Fibroblast of gingiva (primary cell): ENCODE measurements around the gene ARGLU1.
"Not testable (repeated sequence)": the region's sequence is repeated elsewhere in the genome, so short reads cannot be mapped to it uniquely, and the experiment has no call there.

Experiments
- DNase-seq: peaks from one replicate; pipeline ENCODE4 v3.0.0-alpha.2; 2011; ENCODE audit warnings: low read depth

The ARGLU1 gene, protein sequence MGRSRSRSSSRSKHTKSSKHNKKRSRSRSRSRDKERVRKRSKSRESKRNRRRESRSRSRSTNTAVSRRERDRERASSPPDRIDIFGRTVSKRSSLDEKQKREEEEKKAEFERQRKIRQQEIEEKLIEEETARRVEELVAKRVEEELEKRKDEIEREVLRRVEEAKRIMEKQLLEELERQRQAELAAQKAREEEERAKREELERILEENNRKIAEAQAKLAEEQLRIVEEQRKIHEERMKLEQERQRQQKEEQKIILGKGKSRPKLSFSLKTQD

GRCh38 chr13:106567474-106568298 lies at the start of gene ARGLU1:
TSS of gene ARGLU1 (minus strand) at chr13:106568137. CDS start at chr13:106567919, 218 bp downstream.
- DNase-seq, result peak; percentile 90

DNA sequence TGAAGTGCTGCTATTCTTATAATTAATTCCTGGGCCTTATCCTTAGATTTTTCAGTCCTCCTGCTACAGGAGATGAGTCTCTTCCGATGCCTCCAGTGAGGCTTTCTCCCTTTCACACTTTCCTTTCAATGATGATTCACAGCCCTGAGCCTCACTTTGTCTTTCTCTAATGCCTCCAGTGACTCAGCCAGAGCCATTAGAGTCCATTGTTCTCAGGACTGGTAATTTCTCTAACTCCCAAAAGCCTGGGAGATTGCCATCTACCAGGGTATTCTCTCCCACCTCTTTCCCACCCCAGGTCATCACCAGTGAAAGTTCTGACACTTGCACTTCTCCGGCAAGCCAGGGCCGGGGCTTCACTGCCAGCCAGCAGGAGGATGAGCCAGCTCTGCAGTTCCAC lies 49.6 kb upstream of the ARGLU1 start:
- DNase-seq, result no peak

DNA sequence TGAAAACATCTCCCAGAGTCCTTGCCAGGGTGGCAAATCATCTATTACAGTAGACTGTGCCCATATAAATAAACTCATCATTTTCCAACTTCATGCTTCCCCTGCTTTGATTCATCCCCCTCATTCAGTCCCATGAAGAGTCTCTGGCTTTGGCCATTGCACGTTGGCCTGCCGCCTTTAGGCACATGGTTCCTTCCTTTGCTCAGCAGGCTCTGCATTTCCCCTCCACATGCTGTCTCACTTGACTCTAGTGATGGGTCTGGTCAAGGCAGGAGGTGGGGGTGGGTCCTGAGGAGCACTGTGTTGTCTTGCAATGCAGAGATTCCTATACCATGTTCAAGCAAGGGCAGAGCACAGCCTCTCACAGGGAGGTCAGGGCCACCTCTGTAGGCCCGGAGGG lies 48.8 kb upstream of the ARGLU1 start:
- DNase-seq, result no peak

DNA sequence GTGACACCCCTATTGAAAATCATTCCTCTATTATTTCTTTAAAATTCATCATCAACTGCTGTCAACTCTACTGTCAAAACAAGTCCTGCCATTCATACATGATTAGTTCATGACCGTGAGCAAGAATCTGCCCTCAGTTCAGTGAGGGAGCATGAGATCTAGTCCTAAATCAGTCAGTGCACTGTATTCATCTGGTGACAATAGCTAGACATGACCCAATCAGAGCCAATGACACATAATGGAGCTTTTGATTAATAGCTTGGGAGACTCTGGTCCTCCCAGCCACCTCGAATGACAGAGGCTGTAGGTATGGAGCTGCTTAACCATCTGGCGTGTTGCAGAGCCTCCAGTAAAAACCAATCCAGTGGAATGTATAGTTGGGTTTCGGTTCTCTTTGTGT lies 46.9 kb upstream of the ARGLU1 start:
- no peak for DNase-seq

DNA sequence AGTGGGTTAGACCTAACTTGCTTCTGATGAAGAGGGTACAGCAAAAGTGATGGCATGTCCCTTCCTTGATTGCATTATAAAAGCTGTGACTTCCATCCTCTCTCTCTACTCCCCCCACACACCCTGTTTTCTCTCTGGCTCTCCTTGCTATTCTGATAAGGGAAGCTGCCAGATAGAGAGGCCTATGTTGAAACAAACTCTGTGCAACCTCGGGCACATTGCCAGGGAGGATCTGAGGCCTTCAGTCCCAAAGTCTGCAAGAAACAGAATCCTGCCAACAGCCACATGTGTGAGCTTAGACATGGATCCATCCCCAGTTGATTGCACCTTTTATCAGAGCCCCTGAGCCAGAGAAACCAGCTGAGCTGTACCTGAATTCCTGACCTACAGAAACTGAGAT lies 44.8 kb upstream of the ARGLU1 start:
- peak; percentile 41 for DNase-seq

GRCh38 chr13:106610486-106610885 lies 42.5 kb upstream of the ARGLU1 start:
- no peak for DNase-seq

DNA sequence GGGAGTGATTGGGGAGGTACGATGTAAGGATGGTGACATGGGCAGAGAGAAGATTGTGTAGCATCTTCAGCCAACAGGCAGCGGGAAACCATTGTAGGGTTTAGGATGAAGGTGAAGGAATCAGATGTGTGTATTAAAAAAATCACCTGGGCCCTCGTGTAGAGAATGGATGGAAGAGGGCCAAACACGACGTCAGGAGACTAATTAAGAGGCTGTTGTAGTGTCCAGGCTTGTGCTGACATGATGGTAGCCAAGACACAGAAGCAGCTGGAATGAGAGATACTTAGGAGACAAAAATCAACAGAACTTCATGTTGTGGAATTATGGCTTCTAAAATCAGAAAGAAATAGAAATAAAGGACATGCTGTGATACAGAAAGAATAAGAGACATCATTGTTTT lies 41.2 kb upstream of the ARGLU1 start:
- no peak for DNase-seq

DNA sequence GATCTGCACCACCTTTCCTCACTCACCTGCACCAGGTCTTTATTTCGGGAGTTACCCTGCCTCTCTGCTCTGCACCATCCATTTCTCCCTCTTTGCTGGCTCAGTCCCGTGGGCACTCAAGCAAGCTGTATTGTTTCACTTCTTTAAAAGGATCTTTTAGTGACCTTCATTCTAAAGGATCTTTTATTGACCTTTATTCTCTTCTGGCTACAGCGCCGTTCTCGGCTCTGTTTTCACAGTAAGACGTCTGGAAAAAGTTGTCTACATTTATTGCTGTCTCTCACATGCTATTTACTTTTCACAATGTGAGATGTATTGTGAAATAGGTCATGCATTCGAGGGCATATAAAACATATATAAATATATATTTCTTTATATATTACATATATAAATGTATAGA lies 35.6 kb upstream of the ARGLU1 start:
- no peak for DNase-seq

- DNase-seq, result no peak
Observed at GRCh38 chr13:106602178-106602577, 34.2 kb upstream of the ARGLU1 start.

GRCh38 chr13:106601489-106601888 lies 33.6 kb upstream of the ARGLU1 start:
- no peak for DNase-seq

- DNase-seq, result not testable (repeated sequence)
Observed at GRCh38 chr13:106600798-106601135, 32.8 kb upstream of the ARGLU1 start.

- peak; percentile 7 for DNase-seq
Observed at GRCh38 chr13:106599875-106600797, 32.2 kb upstream of the ARGLU1 start.

DNA sequence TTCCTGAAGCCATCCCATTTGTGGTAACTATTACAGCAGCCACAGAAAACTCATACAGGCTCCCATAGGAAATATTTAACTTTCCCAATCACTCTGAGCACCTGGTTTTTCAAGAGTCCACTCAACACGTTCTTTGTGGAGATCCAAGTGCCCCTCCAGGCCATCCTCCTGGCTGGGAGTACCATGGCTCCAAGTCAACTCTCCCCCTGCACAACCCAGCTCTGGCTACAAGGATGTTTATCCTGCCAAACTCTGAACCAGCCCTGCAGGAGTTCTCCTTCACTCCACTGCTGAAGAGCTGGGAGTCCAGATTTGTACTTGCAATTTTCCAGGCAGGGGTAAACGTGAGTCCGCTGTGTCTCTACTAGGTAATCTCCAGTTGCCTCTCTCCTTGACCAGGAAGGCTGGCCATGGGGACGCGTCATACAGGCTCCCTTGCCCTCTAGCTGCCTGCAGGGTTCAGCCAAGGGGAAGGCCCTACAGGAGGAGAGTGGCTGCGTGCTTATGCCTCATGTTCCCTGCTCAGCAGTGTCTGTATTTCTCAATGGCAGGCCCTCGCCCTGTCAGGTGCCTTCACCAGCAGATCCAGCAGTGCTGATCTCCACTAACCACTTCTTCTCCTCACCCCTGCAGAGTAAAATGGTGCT lies 29.9 kb upstream of the ARGLU1 start:
- no peak for DNase-seq

DNA sequence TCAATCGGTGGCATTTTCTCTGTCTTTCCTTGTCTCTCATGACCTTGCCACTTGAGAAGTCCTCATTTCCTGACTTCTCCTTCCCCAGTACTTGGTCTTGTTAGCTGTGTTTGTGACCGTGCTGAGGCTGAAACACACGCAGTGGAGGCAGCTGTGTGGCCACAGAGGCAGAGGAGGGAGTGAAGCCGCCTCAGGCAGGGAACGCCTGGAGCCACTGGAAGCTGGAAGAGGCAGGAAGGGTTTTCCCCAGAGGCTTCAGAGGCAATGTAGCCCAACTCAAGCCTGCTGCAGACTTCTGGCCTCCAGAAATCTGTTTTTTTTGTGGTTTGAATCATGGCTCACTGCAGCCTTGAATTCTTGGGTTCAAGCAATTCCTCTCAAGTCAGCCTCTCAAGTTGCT lies 29.2 kb upstream of the ARGLU1 start:
- no peak for DNase-seq

GRCh38 chr13:106596275-106596937 lies 28.5 kb upstream of the ARGLU1 start:
- no peak for DNase-seq

- no peak for DNase-seq
Observed at GRCh38 chr13:106595625-106596024, 27.7 kb upstream of the ARGLU1 start.

- no peak for DNase-seq
Observed at GRCh38 chr13:106594980-106595379, 27.0 kb upstream of the ARGLU1 start.

- DNase-seq, result no peak
Observed at GRCh38 chr13:106593132-106593531, 25.2 kb upstream of the ARGLU1 start.

DNA sequence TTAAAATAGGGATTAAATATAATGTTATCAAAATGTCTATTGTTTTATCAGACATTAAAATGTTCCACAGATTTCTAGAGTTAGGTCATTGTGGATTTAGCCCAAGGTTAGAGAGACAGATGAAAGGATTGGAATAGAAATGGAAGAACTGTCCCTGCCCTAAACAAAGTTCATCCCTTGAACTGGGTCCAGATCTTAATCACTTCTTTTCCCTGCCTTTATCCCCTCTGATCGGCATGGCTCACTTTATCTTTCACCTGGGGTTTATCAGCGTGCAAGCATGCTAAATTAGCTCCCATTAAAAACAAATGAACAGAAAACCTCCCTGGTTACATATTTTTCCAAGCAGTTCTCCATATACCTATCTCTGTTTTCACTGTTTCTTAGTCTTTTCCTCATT lies 23.4 kb upstream of the ARGLU1 start:
- DNase-seq, result no peak

- no peak for DNase-seq
Observed at GRCh38 chr13:106589716-106590115, 21.8 kb upstream of the ARGLU1 start.

DNA sequence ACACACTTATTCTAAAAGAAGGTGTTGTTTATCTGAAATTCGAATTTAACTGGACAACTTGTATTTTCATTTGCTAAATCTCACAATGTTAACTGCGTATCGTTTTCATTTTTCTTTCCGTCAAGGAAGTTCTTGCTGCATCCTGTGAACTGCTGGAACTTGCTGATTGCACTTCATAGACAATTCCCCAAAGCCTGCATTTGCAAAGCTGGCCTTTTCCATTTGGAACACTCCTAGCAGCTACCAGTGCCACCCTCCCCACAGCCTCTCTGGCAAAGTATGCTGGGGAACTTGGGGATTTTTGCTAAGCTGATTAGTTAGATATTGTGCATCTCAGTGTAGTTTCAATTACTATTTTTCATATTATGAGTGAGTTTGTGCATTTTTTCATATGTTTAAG lies 20.4 kb upstream of the ARGLU1 start:
- DNase-seq, result no peak

GRCh38 chr13:106587787-106588186 lies 19.9 kb upstream of the ARGLU1 start:
- DNase-seq, result no peak
